NCI-H2029 treated with DMSO at 0.1 percent for 48 hours (cell line): ENCODE measurements around the gene ZNF521.

ENCODE experiments used
- DNase-seq: peaks from one replicate; lab custom pipeline; 2025; lab: John Stamatoyannopoulos, UW

The ZNF521 gene

DNA sequence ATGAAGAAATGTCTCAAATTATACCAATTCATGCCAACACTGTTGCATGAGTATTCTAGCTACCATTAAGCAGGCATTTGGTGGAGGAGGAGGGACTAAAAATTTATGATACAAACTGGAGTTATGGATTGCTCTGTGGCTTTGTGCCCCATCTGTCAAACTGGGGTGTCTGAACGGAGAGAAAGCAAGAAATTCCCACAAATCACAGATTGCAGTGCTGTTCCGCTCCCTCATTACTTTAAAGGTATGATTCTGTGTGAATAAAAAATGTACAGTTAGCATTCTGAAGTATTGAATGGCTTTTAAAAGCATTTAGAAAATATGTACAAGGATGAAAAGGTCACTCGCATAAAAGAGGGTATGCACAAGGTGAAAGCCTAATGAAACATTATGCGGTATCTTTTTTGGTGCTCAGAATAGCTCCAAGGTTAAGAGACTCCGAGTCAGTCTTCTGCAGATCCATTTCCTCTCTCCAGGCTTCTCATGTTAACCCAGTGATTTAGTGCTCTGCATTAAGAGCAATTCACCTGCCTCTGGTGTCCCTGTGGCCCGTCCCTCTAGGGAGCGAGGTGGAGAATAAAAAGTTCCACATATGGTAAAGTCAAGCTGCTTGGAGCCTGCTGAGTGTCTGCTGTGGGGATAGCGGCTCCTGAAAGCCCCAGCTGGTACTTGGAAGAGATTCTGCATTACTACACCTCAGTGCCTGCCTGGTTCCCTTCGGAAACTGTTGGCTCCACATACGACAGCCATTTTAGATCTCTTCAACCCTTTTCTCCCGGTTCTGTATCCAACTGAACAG, 184.2 kb downstream of the ZNF521 start:
- DNase-seq, result no peak

DNA sequence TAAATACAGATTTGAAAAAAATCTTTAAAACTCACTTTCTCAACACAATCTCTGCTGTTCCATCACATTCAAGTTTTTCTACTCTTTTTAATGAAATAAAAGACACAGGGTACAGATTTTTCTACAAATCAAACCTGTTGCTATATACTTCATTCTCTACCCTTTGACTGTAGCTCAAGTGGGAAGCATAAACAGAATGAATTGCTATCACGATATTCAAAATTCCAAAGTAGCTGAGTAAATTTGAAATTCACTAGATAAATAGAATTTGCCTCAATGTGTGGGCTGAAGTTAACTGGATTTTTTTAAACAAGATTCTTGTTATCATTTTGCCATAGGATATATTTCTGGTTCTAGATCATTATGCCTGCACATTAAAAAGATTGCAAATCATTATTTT, 185.9 kb downstream of the ZNF521 start:
- DNase-seq, result no peak

- no peak for DNase-seq
Measured at GRCh38 chr18:25164848-25165811, 186.8 kb downstream of the ZNF521 start.

DNA sequence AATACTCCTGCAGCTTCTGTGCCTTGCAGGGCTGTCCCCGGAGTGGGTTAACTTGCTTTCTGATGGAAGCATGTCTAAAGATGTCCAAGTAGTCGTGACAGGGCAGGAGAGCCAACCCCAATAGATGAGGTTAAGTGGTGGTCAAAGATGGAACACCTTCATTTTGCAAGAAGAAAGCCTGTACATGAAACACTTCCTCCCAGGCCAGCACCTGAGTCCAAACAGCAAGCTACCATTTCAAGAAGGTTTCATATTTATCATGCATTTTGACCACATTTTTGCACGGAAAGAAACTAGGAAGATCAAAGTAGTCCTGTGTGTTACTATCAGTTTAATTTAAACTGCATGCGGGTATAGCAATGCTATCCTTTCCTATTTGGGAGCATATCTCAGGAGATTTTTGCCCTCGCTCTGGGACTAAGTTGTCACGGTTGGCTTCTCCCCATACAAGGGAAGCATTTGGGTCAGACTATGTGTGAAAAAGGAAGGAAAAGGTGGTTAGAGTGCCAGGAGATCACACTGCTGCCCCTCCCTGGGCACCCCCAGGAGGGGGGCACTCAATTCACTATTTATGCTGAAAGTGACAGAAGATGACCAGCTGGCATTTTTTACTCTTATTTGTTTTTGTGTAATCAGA, 187.6 kb downstream of the ZNF521 start:
- DNase-seq, result no peak

DNA sequence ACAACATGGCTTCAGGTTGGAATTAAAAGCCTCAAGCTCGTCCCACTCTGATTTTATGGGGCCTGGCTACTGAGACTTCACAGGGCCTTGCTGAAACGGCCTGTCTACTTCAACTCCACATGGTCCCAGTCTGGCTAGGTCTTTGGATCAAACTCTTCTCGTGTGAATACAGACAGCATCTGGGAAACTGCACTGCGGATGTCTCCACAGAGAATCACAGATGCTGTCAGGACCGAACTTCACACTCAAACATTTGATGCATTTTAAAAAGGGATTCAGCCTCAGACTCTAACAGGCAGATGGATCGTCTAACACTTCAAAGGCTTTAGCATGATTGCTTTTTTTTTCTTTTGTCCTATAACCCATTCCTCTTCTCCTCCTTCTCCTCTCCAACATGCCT, 198.5 kb downstream of the ZNF521 start:
- DNase-seq, result no peak

DNA sequence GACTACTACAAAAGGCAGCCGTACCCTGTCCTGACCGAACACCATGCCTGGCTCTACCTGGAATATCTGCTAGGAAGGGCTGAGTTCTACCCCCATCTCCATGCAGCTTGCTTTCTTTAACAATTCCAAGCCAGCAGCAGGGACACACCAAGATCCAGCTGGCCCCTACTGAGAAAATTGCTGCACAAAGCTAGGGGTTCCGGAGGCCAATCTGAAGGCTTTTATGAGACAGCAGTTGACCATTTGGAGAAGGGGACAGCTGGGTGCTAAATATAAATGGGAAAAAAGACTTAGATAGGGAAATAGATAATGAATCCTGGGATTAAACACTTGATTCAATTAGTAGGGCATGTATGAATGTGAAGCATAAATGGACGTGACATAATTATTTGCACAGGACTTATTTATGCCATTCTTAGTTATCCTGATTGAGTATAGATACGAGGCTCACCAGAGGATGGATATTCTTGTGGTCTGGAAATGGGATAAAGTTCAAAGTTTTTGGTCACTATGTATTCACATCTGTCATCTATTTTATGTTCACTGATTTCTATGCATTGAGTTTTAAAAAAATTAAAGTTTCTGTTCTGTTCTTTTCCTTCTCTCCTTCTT, 204.0 kb downstream of the ZNF521 start:
- DNase-seq, result no peak

GRCh38 chr18:25146512-25146910, 205.5 kb downstream of the ZNF521 start:
- DNase-seq, result no peak

DNA sequence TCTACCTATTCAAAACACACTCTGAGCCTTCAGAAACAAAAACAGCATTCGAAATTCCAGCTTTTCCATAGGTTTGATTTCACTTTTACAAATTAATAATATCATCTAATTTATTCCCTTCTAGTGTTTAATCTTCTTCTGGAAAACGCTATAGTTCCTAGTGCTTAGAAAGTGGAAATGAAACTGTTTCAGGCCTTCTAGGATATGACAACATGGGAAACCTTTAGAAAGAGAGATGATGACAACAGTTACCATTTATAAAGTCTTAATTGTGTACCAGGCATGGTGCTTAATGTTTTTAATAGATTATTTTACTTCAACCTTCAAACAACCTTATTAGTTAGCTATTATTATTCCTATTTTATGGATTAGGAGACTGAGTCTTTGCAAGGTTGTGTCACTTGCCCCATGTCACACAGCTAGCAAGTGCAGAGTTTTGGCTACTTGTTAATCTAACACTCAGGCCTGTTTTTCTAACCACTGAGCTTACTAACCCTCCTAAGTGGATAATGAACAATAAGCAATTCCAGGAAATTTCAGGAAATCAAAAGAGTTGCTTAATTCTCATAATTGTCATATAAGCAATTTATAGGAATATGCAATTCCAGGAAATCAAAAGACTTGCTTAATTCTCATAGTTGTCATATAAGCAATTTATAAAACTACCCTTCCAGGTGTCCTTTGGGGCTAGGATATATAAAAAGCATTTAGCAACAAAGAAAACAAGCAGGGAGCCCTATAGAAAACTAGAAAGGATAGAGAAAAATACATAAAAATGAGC, 206.0 kb downstream of the ZNF521 start:
- no peak for DNase-seq

DNA sequence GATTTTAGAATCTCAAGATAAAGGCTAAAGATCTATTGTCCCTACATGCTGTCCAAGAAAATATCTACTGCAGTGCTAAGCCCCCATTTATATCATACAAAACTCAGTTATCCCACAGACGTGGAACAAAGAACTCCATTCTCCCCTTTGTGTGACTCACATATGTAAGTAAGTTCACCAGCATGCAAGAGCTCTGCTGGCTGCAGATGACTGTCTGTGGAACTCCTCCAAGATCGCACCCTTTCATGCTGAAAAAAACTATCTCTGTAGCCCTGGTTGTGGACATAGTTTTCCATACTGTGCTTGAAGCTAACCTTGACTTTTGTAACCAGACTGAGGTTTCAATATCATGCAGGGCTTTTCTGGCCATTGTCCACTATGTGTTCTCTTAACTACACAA, 207.1 kb downstream of the ZNF521 start:
- DNase-seq, result no peak

DNA sequence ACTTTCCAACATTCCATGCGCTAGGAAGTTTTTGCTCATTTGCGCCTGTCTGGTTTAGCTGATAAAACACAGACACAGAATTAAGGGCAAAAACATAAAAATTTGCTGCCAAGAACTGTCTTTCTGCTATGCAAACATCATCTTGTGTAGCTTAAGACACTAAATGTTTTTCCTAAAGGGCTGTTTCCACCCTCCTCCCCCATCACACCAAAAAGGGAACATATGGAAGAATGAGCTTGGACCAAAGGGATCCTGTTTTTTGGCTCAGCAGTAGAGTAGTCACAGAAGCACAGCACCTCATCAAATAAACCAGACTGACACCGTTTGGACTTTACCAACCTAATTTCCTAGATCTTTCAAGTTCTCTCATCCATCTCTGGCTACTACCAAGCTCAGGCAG, 210.1 kb downstream of the ZNF521 start:
- no peak for DNase-seq

DNA sequence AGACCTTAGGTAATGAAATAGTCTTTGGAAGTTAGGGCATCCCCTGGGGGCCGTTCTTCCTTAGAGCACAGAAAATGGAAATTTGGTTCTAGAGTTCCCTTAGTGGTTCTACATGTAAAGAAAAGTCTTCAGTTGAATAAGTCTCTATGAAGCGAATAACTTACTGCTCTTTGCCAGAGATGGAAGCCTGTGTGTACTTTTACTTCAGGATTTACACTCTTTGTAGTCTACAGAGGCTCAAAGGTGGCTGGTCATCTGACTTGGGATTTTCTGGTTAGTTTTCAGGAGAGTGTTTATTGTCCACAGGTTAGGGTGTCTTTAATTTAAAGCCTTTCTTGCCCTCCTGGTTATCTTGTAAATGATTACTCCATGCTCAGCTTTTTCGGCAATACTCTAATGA, 210.6 kb downstream of the ZNF521 start:
- DNase-seq, result no peak

- no peak for DNase-seq
Measured at GRCh38 chr18:25140962-25141308, 211.0 kb downstream of the ZNF521 start.

DNA sequence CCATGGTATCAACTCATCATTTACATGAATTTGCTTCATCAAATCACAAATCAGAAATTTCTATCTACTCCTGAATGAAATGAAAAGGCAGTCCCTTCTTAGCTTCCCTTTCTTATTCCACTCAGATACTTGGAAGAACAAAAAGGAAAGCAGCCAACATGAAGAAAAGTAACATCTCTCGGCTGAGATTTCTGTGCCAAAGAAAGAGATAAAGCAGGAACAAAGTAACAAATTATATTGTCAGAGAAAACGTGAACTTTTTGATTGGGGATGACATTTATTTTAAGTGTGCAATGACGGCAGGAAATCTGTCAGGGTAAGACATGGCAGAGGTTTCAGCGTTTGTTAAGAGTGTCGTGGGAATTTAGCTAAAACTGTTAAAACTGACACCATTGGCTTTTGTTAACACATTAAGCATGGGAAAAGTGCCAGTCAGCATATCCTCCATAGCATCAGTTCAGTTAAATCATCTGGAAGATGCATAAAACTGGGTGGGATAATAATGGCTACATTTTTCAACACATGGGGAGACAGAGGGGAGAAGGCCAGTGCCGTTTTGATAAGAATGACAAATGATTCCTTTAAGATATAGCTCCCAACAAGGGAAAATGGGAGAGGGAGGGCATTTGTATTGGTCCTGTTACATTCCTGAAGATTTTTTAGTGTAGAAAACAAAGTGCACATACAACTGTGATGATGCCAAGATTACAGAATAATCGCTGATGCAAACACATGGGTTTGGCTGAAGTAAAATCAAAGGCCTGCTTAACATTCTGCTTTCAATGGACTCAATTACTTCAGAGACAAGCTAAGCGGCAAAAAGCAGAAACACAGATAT, 211.6 kb downstream of the ZNF521 start:
- DNase-seq, result no peak

DNA sequence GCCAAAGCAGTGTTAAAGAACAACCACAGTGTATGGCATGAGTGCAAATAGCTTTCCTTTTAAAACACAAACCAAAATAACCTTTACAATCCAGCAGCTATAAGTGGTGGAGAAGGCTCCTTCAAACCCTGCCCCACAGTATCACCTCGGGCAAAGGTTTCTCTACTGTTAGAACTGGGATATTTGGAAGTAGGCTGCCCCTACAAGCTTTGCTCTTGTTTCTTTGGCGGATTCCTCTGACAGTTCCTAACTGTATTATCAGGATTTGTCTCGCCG, 214.8 kb downstream of the ZNF521 start:
- no peak for DNase-seq

DNA sequence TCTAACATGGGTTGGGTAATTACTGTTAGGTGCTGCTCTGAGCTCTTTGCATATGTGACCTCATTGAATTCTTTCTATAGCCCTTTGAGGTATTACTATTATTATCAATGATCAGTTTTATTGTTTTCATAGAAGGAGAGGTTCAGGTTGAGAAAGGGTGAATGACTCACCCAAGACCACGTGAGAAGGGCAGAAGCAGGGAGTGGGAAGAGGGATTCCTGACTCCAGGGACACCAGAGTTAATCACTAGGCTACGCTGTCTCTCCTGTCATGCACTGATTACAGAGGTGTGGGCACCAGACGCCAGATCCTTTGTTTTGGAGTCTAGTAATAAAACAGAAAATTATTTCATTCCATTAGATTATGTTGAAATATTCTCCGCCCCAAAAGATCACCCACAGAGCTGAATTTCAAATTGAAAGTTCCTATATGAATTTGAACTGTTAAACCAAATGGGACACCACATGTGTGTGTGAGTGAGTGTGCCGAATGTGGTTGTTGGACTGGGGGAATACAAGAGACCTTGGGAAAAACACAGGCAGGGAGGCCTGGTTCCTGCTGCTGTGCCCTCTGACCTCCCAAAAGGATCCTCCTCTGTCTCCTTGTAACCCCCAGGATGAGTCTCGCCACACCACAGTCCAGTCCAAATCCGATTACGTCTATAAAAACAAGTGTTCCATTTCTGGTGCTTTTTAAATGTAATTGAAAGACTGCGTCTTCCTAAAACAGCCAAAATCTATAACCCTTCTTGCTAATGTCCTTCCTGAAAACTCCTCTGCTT, 215.4 kb downstream of the ZNF521 start:
- no peak for DNase-seq

DNA sequence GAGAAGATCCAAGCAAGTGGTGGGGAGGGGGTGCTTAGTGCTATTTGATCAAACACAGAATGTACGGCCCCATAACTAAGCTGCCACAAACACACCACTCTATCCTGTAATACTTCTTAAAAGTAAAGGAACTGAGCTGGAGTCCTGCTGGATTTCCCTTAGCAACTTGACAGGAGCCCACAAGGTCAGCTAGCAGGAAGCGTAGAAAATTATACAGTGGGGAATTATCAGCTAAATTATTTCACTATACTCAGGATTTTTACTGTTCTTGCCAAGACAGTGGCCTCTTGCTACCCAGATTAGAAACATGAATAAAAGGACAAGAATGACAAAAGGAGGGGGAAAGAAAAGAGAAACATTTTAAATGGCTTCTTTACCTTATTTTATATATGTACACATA, 217.1 kb downstream of the ZNF521 start:
- DNase-seq, result no peak

DNA sequence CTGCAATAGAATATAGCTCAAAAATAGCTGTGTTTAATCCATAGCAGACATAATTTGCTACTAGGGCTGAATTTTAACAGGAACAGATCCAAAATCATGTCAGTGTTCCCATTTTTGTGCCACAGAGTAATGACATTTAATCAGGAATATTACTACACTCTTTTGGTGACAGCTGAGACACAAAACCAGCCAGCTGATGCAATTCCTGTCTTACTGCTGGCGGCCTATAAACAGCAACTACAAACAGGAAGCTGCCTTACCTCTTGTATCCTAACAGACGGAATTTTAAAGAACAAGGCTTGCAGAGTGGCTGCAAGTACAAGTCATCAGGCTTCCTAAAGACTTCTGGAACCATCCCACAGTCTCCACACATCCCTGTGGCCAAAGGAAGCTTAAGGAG, 218.1 kb downstream of the ZNF521 start:
- no peak for DNase-seq

GRCh38 chr18:25132786-25133496, 219.0 kb downstream of the ZNF521 start:
- no peak for DNase-seq

DNA sequence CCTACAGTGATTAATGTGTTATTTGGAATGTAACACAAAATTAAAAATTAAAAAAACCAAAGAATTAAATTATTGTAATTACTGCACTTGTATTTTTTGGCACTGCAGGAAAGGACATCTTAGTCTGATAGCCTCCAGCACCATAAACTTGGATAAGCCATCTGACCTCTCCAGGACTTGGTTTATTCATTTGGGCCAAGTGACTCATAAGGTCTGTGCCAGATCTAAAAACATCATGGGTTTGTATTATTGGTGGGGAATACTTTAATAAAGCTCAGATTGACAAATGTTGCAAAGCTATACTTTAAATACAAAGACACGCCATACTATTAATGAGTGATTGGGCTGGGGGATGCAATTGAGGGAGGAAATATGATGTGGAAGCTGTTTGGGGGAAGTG, 225.2 kb downstream of the ZNF521 start:
- DNase-seq, result no peak
